Fibroblast of lung (primary cell): ENCODE data around the gene DLX2.

ENCODE experiments used
- CTCF ChIP-seq, 2 donors: IDR thresholded peaks in 1 of 2; conservative IDR thresholded peaks in 1 of 2; 1 replicate in 1 of 2; 2 replicates in 1 of 2; pipeline ENCODE4 v1.5.1; 2011 to 2012; ENCODE audit warnings: low read length in 2 of 2, control low read depth in 1 of 2, inconsistent platforms in 1 of 2, low read depth in 1 of 2, mild to moderate bottlenecking in 1 of 2
- EZH2 ChIP-seq: IDR thresholded peaks from 2 replicates; pipeline ENCODE4 v1.5.1; 2012; ENCODE audit warnings: low read length, control low read depth, mild to moderate bottlenecking; ENCODE audit errors: missing control alignments

- TF ChIP-seq CTCF (conservative IDR thresholded peaks at IDR 0.05 in 1 of 2, IDR thresholded peaks at IDR 0.05 in 1 of 2; ENCODE audit: low read depth in 1 of 2, low read length in 2 of 2) (no peak), EZH2 (no peak)
Measured at GRCh38 chr2:172120118-172120517, 17.4 kb upstream of the DLX2 start.
